HepG2 (cell line): ENCODE measurements around the gene CCDC57. TPM values are rescaled to one million over a fixed set of nuclear protein-coding genes. Genes with fewer than 3 reads are reported as not detected.

ENCODE experiments used
- BCL3 ChIP-seq: sonication (generic); formaldehyde crosslinking; IDR thresholded peaks from 2 replicates; pipeline ENCODE4 v1.5.1; 2020; ENCODE audit warnings: mild to moderate bottlenecking, missing genetic modification reagents, moderate library complexity
- CREB3 ChIP-seq: sonication (generic); formaldehyde crosslinking; IDR thresholded peaks from 2 replicates; pipeline ENCODE4 v1.5.0; 2020; ENCODE audit warnings: missing genetic modification reagents
- CTCF ChIP-seq: sonication (generic); formaldehyde crosslinking; IDR thresholded peaks from 2 replicates; pipeline ENCODE4 v1.5.0; 2020; ENCODE audit warnings: mild to moderate bottlenecking, missing genetic modification reagents, moderate library complexity
- EEA1 ChIP-seq: sonication (generic); formaldehyde crosslinking; IDR thresholded peaks from 2 replicates; pipeline ENCODE4 v1.5.1; 2020; ENCODE audit warnings: mild to moderate bottlenecking, missing genetic modification reagents, borderline replicate concordance
- HCFC1 ChIP-seq: fragments of 150-350 bp; IDR thresholded peaks from 2 replicates; pipeline ENCODE4 v1.6.1; 2014; ENCODE audit warnings: low read depth, low read length
- HNRNPH1 ChIP-seq: fragments of 200-400 bp; formaldehyde crosslinking; optimal IDR thresholded peaks from 2 replicates; pipeline ENCODE3; 2017; ENCODE audit warnings: mild to moderate bottlenecking, low read depth, low read length
- MIXL1 ChIP-seq: IDR thresholded peaks from 2 replicates; pipeline ENCODE4 v1.6.1; 2016
- MNT ChIP-seq: fragments of 450-650 bp; IDR thresholded peaks from 2 replicates; pipeline ENCODE4 v1.6.1; 2016
- MTA3 ChIP-seq: sonication (generic); formaldehyde crosslinking; IDR thresholded peaks from 2 replicates; pipeline ENCODE4 v1.4.0; 2020; ENCODE audit warnings: missing genetic modification reagents
- MYNN ChIP-seq: sonication (generic); formaldehyde crosslinking; IDR thresholded peaks from 2 replicates; pipeline ENCODE4 v1.4.0; 2020; ENCODE audit warnings: mild to moderate bottlenecking, low read depth, missing genetic modification reagents
- PBX2 ChIP-seq: IDR thresholded peaks from 2 replicates; pipeline ENCODE4 v1.6.1; 2016; ENCODE audit warnings: control low read depth
- PHF20 ChIP-seq: sonication (generic); formaldehyde crosslinking; IDR thresholded peaks from 2 replicates; pipeline ENCODE4 v1.5.0; 2020; ENCODE audit warnings: mild to moderate bottlenecking, missing genetic modification reagents
- RARA ChIP-seq: IDR thresholded peaks from 2 replicates; pipeline ENCODE4 v1.6.1; 2016; ENCODE audit warnings: missing genetic modification reagents, missing compliant biosample characterization
- RNF219 ChIP-seq: sonication (generic); formaldehyde crosslinking; IDR thresholded peaks from 2 replicates; pipeline ENCODE4 v1.5.0; 2020; ENCODE audit warnings: mild to moderate bottlenecking, missing genetic modification reagents
- SRSF1 ChIP-seq: fragments of 200-400 bp; formaldehyde crosslinking; optimal IDR thresholded peaks from 2 replicates; pipeline ENCODE3; 2017; ENCODE audit warnings: mild to moderate bottlenecking, low read depth, low read length, moderate library complexity
- SRY ChIP-seq: sonication (generic); formaldehyde crosslinking; IDR thresholded peaks from 2 replicates; pipeline ENCODE4 v1.8.0; 2022; ENCODE audit warnings: mild to moderate bottlenecking, missing genetic modification reagents
- ZFP37 ChIP-seq: sonication (generic); formaldehyde crosslinking; IDR thresholded peaks from 2 replicates; pipeline ENCODE4 v1.4.0; 2020; ENCODE audit warnings: missing genetic modification reagents, borderline replicate concordance
- ZNF496 ChIP-seq: sonication (generic); formaldehyde crosslinking; IDR thresholded peaks from 2 replicates; pipeline ENCODE4 v1.8.1; 2023; ENCODE audit warnings: mild to moderate bottlenecking, moderate library complexity, missing genetic modification reagents; ENCODE audit not compliant: insufficient replicate concordance
- ZNF563 ChIP-seq: sonication (generic); formaldehyde crosslinking; IDR thresholded peaks from 2 replicates; pipeline ENCODE4 v1.8.0; 2022; ENCODE audit warnings: mild to moderate bottlenecking, moderate library complexity, missing genetic modification reagents
- polyA plus RNA-seq, 8 experiments: library from polyadenylated mRNA; depleted of rRNA in 3 of 8; stranded (reverse) in 7 of 8; unstranded in 1 of 8; fragments of >200 nt; fragmentation: Illumina TruSeq in 4 of 8; extraction: Trizol in 4 of 8; gene quantifications; 2 replicates each; pipeline versions ENCODE4 v1.2.1 to v1.2.3, GENCODE V29; 2011 to 2016; ENCODE audit warnings: low read depth in 4 of 8, missing spikeins in 1 of 8, mixed read lengths in 1 of 8; ENCODE audit not compliant: insufficient read depth in 1 of 8
- total RNA-seq, 5 experiments: library from RNA; depleted of rRNA; stranded (reverse); fragments of >200 nt; fragmentation: Illumina TruSeq; extraction: Trizol; gene quantifications; 2 replicates each; pipeline ENCODE4 v1.2.3, GENCODE V29; 2016; ENCODE audit warnings: low read depth in 1 of 5

CCDC57 gene
- total and polyA plus RNA-seq, 2 of the 13 experiments (the other 11 are each of a cell fraction or from before 2014, with no cell fraction given), result 59.3 to 59.9 TPM

- TF ChIP-seq ZNF563 (CRISPR knock-in tag) (peak; percentile 69; the same call in 1 of the 2 replicates), HNRNPH1 (no peak), EEA1 (CRISPR knock-in tag) (no peak), RNF219 (CRISPR knock-in tag) (no peak), SRY (CRISPR knock-in tag) (no peak), MYNN (CRISPR knock-in tag) (peak; percentile 30; the same call in 1 of the 2 replicates), MTA3 (no peak), RARA (CRISPR knock-in tag) (peak; percentile 78), PBX2 (no peak), MNT (no peak), SRSF1 (no peak), BCL3 (CRISPR knock-in tag) (no peak; the same call in 1 of the 2 replicates), ZNF496 (CRISPR knock-in tag) (no peak), CTCF (CRISPR knock-in tag) (no peak), PHF20 (CRISPR knock-in tag) (peak; percentile 61; the same call in 1 of the 2 replicates), ZFP37 (CRISPR knock-in tag) (no peak), HCFC1 (no peak), MIXL1 (CRISPR knock-in tag) (0 out of 2 replicates have a peak, but pooled peaks have one; percentile 9), CREB3 (CRISPR knock-in tag) (no peak)
Measured at GRCh38 chr17:82228278-82228841, 15.7 kb upstream of the CCDC57 start (continued).
